ENCODE data around the gene ARID1B.

- no peak for TF ChIP-seq CTCF (tag by site-specific recombination; IDR thresholded peaks at IDR 0.05)
- TF ChIP-seq ZNF221 (tag by site-specific recombination; IDR thresholded peaks at IDR 0.05; ENCODE audit: borderline replicate concordance) = no peak
- TF ChIP-seq ZNF76 (tag by site-specific recombination; IDR thresholded peaks at IDR 0.05; ENCODE audit: borderline replicate concordance, low read depth) = no peak
- TF ChIP-seq ZNF184 (tag by site-specific recombination; IDR thresholded peaks at IDR 0.05) = no peak
- no peak for TF ChIP-seq ZSCAN5A (tag by site-specific recombination; IDR thresholded peaks at IDR 0.05)
- TF ChIP-seq ZBTB1 (tag by site-specific recombination; IDR thresholded peaks at IDR 0.05) = no peak
- no peak for TF ChIP-seq REST (tag by site-specific recombination; IDR thresholded peaks at IDR 0.05)
These were observed 439.4 kb downstream of the ARID1B start for GRCh38 chr6:157216570-157216969.

Measured in HEK293 (cell line).